Muscle of back (tissue), 11 donors: ENCODE measurements around the gene VWDE. TPM values are rescaled to one million over a fixed set of nuclear protein-coding genes. Genes with fewer than 3 reads are reported as not detected.

ENCODE experiments used
- DNase-seq, 3 donors: peaks; one replicate each; pipeline versions ENCODE4 v3.0.0 to v3.0.0-alpha.2; 2013
- polyA plus RNA-seq, 10 donors: library from polyadenylated mRNA; unstranded; fragments of 120-200 nt; gene quantifications; one replicate each; pipeline ENCODE4 v1.2.1, GENCODE V29; 2013; ENCODE audit not compliant: insufficient read length in 10 of 10

Gene VWDE
- polyA plus RNA-seq, 10 donors = 0.69 to 6.8 (median 2.3) TPM

DNA sequence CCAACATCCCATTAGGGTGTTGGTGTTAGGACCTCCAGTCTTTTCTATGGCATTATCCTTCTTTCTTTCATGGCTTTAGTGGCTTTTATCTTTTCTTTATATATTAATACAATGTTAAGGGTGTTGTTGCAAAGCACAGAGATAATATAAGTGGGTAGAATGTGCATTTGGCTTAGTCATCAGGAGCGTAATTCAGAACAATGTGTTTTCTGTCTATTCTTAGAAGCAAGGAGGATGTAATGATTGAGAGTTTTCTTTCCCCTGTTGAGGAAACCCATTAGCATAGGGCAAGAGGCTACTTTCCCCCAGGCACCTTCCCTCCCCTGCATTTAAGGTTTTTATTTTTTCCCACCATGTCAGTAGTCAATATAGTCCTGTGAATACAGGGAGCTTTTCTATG is 112.9 kb downstream of the VWDE start:
- DNase-seq = no peak

DNA sequence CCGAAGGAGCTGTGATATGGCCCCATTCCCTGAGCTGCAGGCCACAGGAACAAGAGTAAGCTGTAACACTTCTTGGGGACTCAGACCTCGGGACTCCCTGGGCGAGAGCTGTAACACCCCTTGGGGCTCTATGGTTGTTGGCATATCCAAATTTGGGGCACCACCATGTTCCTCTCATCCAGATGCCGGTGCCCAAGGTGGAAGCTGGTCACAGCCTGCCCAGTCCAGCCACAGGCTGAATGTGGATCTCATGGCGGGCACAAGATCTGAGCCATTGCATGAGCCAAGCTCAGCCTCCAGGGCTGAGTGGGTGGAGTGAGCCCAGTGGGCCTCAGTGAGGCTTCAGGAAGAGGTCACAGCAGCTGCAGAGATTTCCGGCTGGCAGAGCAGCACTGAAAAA is 113.7 kb downstream of the VWDE start:
- no peak for DNase-seq

- DNase-seq = no peak
Observed at GRCh38 chr7:12287901-12288300, 115.8 kb downstream of the VWDE start.

DNA sequence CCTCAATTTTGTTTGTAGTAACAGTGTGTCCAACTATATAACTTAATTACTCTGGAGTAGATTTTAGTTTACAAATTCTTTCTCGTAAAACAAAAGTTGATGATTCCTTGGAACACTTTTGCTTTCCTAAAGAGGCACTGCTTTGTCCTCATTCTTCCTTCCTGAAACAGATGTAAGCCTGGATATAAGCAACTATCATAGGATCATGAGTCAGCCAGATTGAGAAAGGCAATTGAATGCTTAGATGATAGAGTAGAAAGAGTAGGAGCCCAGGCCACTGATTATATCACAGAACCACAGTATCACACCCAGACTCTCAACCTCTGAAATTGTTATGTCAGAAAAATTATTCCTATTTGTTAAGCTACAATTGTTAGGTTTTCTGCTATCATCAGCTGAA is 122.6 kb downstream of the VWDE start:
- no peak for DNase-seq

Other genes with a start within 250 kb of the VWDE start
- gene TMEM106B, start 192.6 kb downstream of the VWDE start, polyA plus RNA-seq = 10 to 100 TPM; 31.7 to 46.2 (median 39.2) TPM
- 1 to 10 TPM in 3 of 10 donors, under 1 TPM in 7; 0.28 to 1.4 (median 0.80) TPM for gene SCIN, start 166.9 kb upstream of the VWDE start, polyA plus RNA-seq